IMR-90 (cell line): ENCODE measurements around the gene OR7C2. TPM values are rescaled to one million over a fixed set of nuclear protein-coding genes. Genes with fewer than 3 reads are reported as not detected.

ENCODE experiments used
- ATAC-seq: fragments of 200-7000 bp; cut with Tn5 transposase; 2 replicates; pipeline ENCODE4 v1.9.1; 2020; ENCODE audit warnings: low read depth, mild to moderate bottlenecking, moderate library complexity
- BruUV-seq: library from RNA; stranded (reverse); fragments of 400-500 nt; replicated peaks from 2 replicates; lab custom pipeline; 2021; lab: Mats Ljungman, UMichigan
- CTCF ChIA-PET: fragments of 300-600 bp; formaldehyde crosslinking; extraction: SDS; loops from one replicate; lab custom pipeline; 2021; ENCODE audit warnings: antibody characterized with exemption; lab: Yijun Ruan, JAX
- POLR2A ChIA-PET: fragments of 300-600 bp; sonication (Branson Sonifier 250); formaldehyde crosslinking; loops from one replicate; lab custom pipeline; 2022; ENCODE audit warnings: antibody characterized with exemption; ENCODE audit not compliant: unreplicated experiment; lab: Charles Lee
- DNase-seq: peaks from one replicate; pipeline ENCODE4 v3.0.0; 2013
- H2AFZ ChIP-seq: replicated peaks from 2 replicates; pipeline ENCODE3; 2013; ENCODE audit warnings: low read length, mild to moderate bottlenecking; ENCODE audit not compliant: poor library complexity
- H2AK5ac ChIP-seq: 2 replicates; pipeline ENCODE4 v1.6.1; 2013; ENCODE audit warnings: low read depth, low read length, inconsistent platforms
- H2AK9ac ChIP-seq: replicated peaks from 2 replicates; pipeline ENCODE3; 2013; ENCODE audit warnings: mild to moderate bottlenecking, low read depth, low read length, moderate library complexity; ENCODE audit not compliant: poor library complexity
- H2BK120ac ChIP-seq: 2 replicates; pipeline ENCODE4 v1.6.1; 2013; ENCODE audit warnings: low read depth, low read length, inconsistent platforms
- H2BK15ac ChIP-seq: 3 replicates; pipeline ENCODE4 v1.6.1; 2013; ENCODE audit warnings: low read depth, low read length, inconsistent platforms
- H2BK20ac ChIP-seq: 2 replicates; pipeline ENCODE4 v1.6.1; 2013; ENCODE audit warnings: low read depth, mild to moderate bottlenecking, inconsistent platforms, low read length, moderate library complexity
- H2BK5ac ChIP-seq: 2 replicates; pipeline ENCODE4 v1.6.1; 2013; ENCODE audit warnings: mild to moderate bottlenecking, low read depth, low read length, inconsistent platforms; ENCODE audit not compliant: poor library complexity, severe bottlenecking
- H3K14ac ChIP-seq: replicated peaks from 2 replicates; pipeline ENCODE4 v1.6.1; 2013; ENCODE audit warnings: low read depth, low read length, inconsistent platforms
- H3K18ac ChIP-seq: 2 replicates; pipeline ENCODE4 v1.6.1; 2013; ENCODE audit warnings: low read depth, low read length, control low read depth
- H3K23ac ChIP-seq: 2 replicates; pipeline ENCODE4 v1.6.1; 2013; ENCODE audit warnings: low read depth, low read length, inconsistent platforms
- H3K27ac ChIP-seq: 2 replicates; pipeline ENCODE4 v1.5.1; 2013; ENCODE audit warnings: mild to moderate bottlenecking, control low read depth, low read length; ENCODE audit not compliant: insufficient read depth
- H3K27me3 ChIP-seq: 2 replicates; pipeline ENCODE4 v1.6.1; 2013; ENCODE audit warnings: low read length; ENCODE audit not compliant: control insufficient read depth, insufficient read depth
- H3K36me3 ChIP-seq: 2 replicates; pipeline ENCODE4 v1.6.1; 2013; ENCODE audit warnings: low read length, mixed read lengths; ENCODE audit not compliant: control insufficient read depth, insufficient read depth
- H3K4ac ChIP-seq: 2 replicates; pipeline ENCODE4 v1.6.1; 2013; ENCODE audit warnings: low read depth, low read length, inconsistent platforms
- H3K4me1 ChIP-seq: 2 replicates; pipeline ENCODE4 v1.6.1; 2013; ENCODE audit warnings: low read length, mixed read lengths; ENCODE audit not compliant: control insufficient read depth, insufficient read depth
- H3K4me2 ChIP-seq: 2 replicates; pipeline ENCODE4 v1.6.1; 2013; ENCODE audit warnings: low read depth, mild to moderate bottlenecking, control low read depth, low read length, moderate library complexity
- H3K4me3 ChIP-seq: 2 replicates; pipeline ENCODE4 v1.5.1; 2013; ENCODE audit warnings: low read depth, mild to moderate bottlenecking, control low read depth, low read length, moderate library complexity; ENCODE audit not compliant: insufficient read depth
- H3K56ac ChIP-seq: 2 replicates; pipeline ENCODE4 v1.6.1; 2013; ENCODE audit warnings: low read length, inconsistent platforms; ENCODE audit not compliant: insufficient read depth; ENCODE audit errors: extremely low read depth
- H3K79me1 ChIP-seq, 2 experiments: 2 replicates each; pipeline ENCODE4 v1.6.1; 2013; ENCODE audit warnings: low read length in 2 of 2, inconsistent platforms in 1 of 2, low read depth in 1 of 2
- H3K9ac ChIP-seq: 2 replicates; pipeline ENCODE4 v1.6.1; 2013; ENCODE audit warnings: low read depth, low read length, control low read depth
- H3K9me1 ChIP-seq: 2 replicates; pipeline ENCODE4 v1.6.1; 2013; ENCODE audit warnings: low read length, inconsistent platforms; ENCODE audit not compliant: insufficient read depth
- H3K9me3 ChIP-seq: 2 replicates; pipeline ENCODE4 v1.6.1; 2013; ENCODE audit warnings: low read length; ENCODE audit not compliant: control insufficient read depth, insufficient read depth
- H4K20me1 ChIP-seq: 2 replicates; pipeline ENCODE4 v1.6.1; 2013; ENCODE audit warnings: low read length, inconsistent platforms; ENCODE audit not compliant: insufficient read depth
- H4K5ac ChIP-seq: 2 replicates; pipeline ENCODE4 v1.6.1; 2013; ENCODE audit warnings: mild to moderate bottlenecking, low read depth, low read length, control low read depth
- H4K8ac ChIP-seq, 2 experiments: 2 replicates each; pipeline ENCODE4 v1.6.1; 2013; ENCODE audit warnings: low read depth in 2 of 2, low read length in 2 of 2, control low read depth in 1 of 2, inconsistent platforms in 1 of 2
- H4K91ac ChIP-seq: 2 replicates; pipeline ENCODE4 v1.6.1; 2013; ENCODE audit warnings: low read depth, low read length, inconsistent platforms; ENCODE audit not compliant: insufficient read depth
- RFX5 ChIP-seq: IDR thresholded peaks from 2 replicates; pipeline ENCODE4 v1.8.0; 2012; ENCODE audit warnings: low read depth, mild to moderate bottlenecking, low read length, moderate library complexity
- WGBS, 2 experiments: methylation state at CpG; one replicate each; pipeline versions ENCODE4 v1.1.5 to v1.1.7; 2013; ENCODE audit warnings: missing lambda C conversion rate in 2 of 2; ENCODE audit not compliant: insufficient read length in 1 of 2; ENCODE audit errors: extremely low coverage in 2 of 2; 5-methylcytosine and 5-hydroxymethylcytosine counted together
- dilution Hi-C: fragments of 300-500 bp; cut with HindIII; formaldehyde crosslinking; loops from one replicate; pipeline ENCODE4 v1.14.3; 2018; ENCODE audit warnings: low sequenced_read_pairs; ENCODE audit not compliant: unreplicated experiment
- in situ Hi-C: fragments of 300-500 bp; cut with MboI; formaldehyde crosslinking; loops from 3 replicates; pipeline ENCODE4 v1.14.3; 2019; ENCODE audit warnings: low sequenced_read_pairs, inconsistent platforms, mixed read lengths
- intact Hi-C: fragments of 100-400 bp; cut with micrococcal nuclease; formaldehyde crosslinking; loops from 2 replicates; pipeline ENCODE4 v1.10.0; 2022
- polyA plus RNA-seq, 3 experiments: library from polyadenylated mRNA; depleted of rRNA; stranded (reverse); fragments of >200 nt; gene quantifications; 2 replicates each; pipeline ENCODE4 v1.2.3, GENCODE V29; 2012; ENCODE audit warnings: low replicate concordance in 1 of 3
- total RNA-seq: library from RNA; depleted of rRNA; stranded (reverse); fragments of >200 nt; gene quantifications from 2 replicates; pipeline ENCODE4 v1.2.3, GENCODE V29; 2012

The OR7C2 gene
- total and polyA plus RNA-seq, 2 of the 4 experiments (the other 2 are of a cell fraction) = not detected

GRCh38 chr19:14933506-14933905, 7.8 kb upstream of the OR7C2 start:
- ChIA-PET CTCF (no interaction called here), POLR2A (no interaction called here)

More at GRCh38 chr19:14933506-14933905, 7.8 kb upstream of the OR7C2 start:
- in situ Hi-C loops = no loop called here
- BruUV-seq = no TSS peak
- Histone ChIP-seq H3K9me3 (peaks cover 3% of the 10 kb centered on the region; the same call in 1 of the 2 replicates), H4K91ac (no peak overlapping the region), H3K14ac (no peak overlapping the region), H2AK9ac (no peak overlapping the region), H2BK5ac (no peak overlapping the region), H3K79me1 (no peaks in the 10 kb centered on the region), H3K9ac (no peak overlapping the region), H3K27ac (no peak overlapping the region), H3K23ac (no peak overlapping the region), H3K36me3 (no peaks in the 10 kb centered on the region), H2BK15ac (no peak overlapping the region), H3K4me2 (no peak overlapping the region), H3K4ac (no peak overlapping the region), H3K56ac (no peak overlapping the region), H2AK5ac (no peak overlapping the region), H3K27me3 (no peaks in the 10 kb centered on the region), H3K9me1 (no peaks in the 10 kb centered on the region), H2BK120ac (no peak overlapping the region), H4K8ac (no peak overlapping the region), H2AFZ (no peak overlapping the region), H2BK20ac (no peak overlapping the region), H4K20me1 (no peaks in the 10 kb centered on the region), H3K4me3 (no peak overlapping the region), H3K4me1 (no peaks in the 10 kb centered on the region), H3K18ac (no peak overlapping the region), H4K5ac (no peak overlapping the region)
- no peak for TF ChIP-seq RFX5
- ATAC-seq = no peak
- no CpG with 5 or more reads among the region's 1 CpG for WGBS, 2 experiments
- intact Hi-C loops = no loop called here
- DNase-seq = no peak
- dilution Hi-C loops = no loop called here
